GM12875 (cell line): ENCODE measurements around the gene TTF2.

Experiments
- H3K4me3 ChIP-seq: one replicate; pipeline ENCODE4 v1.5.1; 2011; ENCODE audit warnings: low read depth, low read length, control low read depth
- CTCF ChIP-seq: IDR thresholded peaks from 2 replicates; pipeline ENCODE4 v1.5.1; 2011; ENCODE audit warnings: low read depth, mild to moderate bottlenecking, control low read depth, inconsistent platforms, low read length, moderate library complexity, borderline replicate concordance; ENCODE audit not compliant: insufficient read depth

The TTF2 gene

GRCh38 chr1:117020526-117021156, 39.5 kb upstream of the TTF2 start:
- no peak for TF ChIP-seq CTCF

GRCh38 chr1:117022114-117022513, 38.0 kb upstream of the TTF2 start:
- no peak overlapping the region for H3K4me3 ChIP-seq
- no peak for TF ChIP-seq CTCF

More at GRCh38 chr1:117020526-117021156, 39.5 kb upstream of the TTF2 start:
- no peak overlapping the region for H3K4me3 ChIP-seq

GRCh38 chr1:117025568-117025967, 34.6 kb upstream of the TTF2 start:
- no peak overlapping the region for H3K4me3 ChIP-seq
- TF ChIP-seq CTCF: no peak

GRCh38 chr1:117026361-117026760, 33.8 kb upstream of the TTF2 start:
- H3K4me3 ChIP-seq: no peak overlapping the region
- TF ChIP-seq CTCF: no peak

DNA sequence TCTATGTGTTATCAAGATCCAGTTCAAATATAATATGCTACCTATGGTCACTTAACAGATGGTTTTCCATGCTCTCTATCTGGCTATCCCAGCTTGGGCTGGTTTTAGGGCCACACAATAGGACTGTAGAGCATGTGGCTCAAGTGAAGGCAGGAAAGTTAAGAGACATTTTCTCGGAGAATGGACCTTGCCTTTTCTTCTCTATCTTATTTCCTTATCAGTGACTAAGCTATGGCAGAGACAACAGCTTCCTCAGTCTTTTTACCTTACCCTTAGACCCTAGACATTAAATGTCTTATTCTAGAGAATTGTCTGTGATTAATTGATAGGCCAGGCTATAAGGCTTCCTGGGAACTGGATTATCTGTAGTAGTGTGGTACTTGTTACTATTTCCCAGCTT, 30.4 kb upstream of the TTF2 start:
- no peak overlapping the region for H3K4me3 ChIP-seq
- no peak for TF ChIP-seq CTCF

- no peak for TF ChIP-seq CTCF
- no peak overlapping the region for H3K4me3 ChIP-seq
Observed at GRCh38 chr1:117030271-117030877, 29.8 kb upstream of the TTF2 start.

DNA sequence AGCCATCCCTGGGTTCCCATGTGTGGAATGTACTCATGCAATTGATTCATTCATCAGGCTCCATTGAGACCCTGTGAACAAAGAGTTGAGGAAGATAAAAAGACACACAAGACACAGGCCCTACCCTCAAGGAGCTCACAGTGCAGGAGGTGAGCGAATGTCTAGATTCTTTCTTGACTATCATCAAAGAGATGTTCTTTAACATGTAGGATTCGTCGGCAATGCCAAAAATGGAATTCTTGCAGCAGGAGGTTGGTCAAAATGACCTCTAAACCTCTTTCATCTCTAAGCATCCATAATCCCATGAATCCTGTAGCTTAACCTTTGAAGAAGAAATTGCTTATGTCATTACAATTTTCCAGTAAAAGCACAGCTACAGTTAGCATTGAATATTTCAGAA, 27.9 kb upstream of the TTF2 start:
- H3K4me3 ChIP-seq: no peak overlapping the region
- no peak for TF ChIP-seq CTCF
